HUDEP-2 (cell line): ENCODE results near the gene LRRFIP2.

Experiments used
- DNase-seq, 76 experiments: peaks; one replicate each; lab custom pipeline; 2025; ENCODE audit not compliant: unreplicated experiment in 76 of 76; lab: John Stamatoyannopoulos, UW

The LRRFIP2 gene

GRCh38 chr3:37194533-37194932 is 20.2 kb upstream of the LRRFIP2 start:
- no peak for DNase-seq

DNA sequence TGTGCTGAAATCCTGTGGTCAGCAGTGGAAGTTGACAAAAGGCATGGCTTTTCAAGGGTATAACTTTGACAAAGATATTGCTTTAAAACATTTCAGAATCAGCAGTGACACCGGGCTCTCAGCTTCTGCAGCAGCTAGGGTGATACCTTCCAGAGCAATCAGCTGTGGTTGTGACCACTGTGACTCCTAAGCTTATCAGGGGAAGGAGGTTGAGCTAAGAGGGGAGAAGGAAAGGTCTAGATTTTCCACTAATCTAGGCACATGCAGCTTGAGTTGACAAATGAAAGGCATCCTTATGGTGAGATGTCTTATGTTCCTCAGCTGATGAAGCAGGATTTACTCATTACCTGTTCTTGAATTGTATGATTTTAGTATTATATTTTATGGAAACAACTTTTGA is 16.3 kb upstream of the LRRFIP2 start:
- DNase-seq, result peak in 1 of 76 experiments; percentile 18

GRCh38 chr3:37189109-37189508 is 14.7 kb upstream of the LRRFIP2 start:
- no peak for DNase-seq

DNA sequence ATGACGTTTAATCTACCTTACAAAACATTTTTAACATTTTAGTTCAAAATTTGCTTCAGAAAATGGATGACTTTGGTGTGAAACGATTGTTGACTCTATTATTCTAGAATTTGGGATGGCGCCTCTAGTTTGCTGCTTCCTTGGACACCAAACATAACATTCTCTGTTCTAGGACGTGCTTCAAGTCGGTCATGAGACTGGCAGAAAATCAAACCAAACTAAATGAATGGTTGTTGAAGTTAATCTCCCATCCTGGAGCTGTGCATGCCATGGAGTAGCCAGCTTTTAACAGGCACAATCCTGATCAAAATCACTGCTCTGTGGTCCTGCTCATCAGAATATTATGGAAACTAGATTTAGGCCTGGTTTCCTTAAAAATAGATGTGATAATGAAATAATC is 9.6 kb upstream of the LRRFIP2 start:
- no peak for DNase-seq

GRCh38 chr3:37183375-37183831 is 9.0 kb upstream of the LRRFIP2 start:
- DNase-seq, result no peak

DNA sequence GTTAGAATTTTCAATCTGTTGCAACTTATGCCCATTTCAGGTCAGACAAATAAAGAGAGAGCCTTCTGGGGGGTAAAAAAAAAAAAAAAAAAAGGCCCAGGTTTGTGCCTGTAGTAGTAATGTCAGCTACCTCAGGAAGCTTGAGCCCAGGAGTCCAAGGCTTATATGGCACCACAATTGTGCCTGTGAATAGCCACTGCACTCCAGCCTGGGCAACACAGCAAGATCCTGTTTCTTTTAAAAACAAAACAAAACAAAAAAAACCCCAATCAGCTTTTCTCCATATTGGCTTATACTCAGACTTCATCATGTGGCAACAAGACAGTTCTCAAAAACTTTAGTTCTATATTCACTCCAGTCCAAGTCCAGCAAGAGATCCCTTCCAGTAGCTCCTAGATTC is 8.4 kb upstream of the LRRFIP2 start:
- DNase-seq, result no peak

- no peak for DNase-seq
These were observed 7.4 kb upstream of the LRRFIP2 start for GRCh38 chr3:37181756-37182155.

- DNase-seq, result no peak
These were observed 5.0 kb upstream of the LRRFIP2 start for GRCh38 chr3:37179144-37179967.

GRCh38 chr3:37173806-37174205 is 576 bp downstream of the LRRFIP2 start:
- no peak for DNase-seq

DNA sequence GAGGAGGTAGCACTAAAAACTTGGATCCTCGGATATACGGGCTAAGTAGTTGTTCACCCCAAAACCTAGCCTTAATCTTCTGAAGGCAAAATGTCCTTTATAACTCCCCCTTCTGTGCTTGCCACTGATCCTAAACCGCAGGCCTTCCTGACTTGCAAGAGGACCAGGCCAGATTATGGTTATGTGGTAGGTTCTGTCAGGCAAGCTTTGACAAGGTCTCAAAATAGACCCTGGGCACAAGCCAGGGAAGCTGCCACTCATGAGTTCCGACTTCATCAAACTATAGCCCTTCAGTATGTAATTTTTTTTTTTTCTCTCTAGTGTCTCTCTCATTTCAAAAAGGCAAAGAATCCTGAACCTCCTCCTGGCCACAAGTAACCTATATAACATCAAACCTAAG is 3.2 kb downstream of the LRRFIP2 start:
- peak in 11 of 76 experiments; percentile 2 to 27 (median 17) for DNase-seq

GRCh38 chr3:37170513-37170912 is 3.9 kb downstream of the LRRFIP2 start:
- DNase-seq, result no peak

DNA sequence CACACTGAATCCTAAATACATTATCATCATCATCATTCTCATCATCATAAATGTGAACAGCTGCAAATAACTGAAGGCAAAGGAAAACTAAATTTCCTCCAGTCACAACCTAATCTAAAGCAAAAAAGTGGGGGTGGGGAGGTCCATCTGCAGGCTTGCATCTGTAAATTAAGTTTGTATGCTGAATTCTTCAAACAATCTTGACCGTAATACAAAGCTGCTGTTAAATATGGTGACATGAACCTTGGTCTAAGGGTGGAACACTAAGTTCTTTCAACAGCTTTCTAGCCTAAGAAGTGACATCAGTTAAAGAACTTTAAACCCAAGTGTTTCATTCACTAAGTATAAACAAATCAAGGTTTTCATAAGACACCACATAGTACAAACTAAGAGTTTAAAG is 4.3 kb downstream of the LRRFIP2 start:
- DNase-seq, result no peak

- no peak for DNase-seq
These were observed 5.5 kb downstream of the LRRFIP2 start for GRCh38 chr3:37168896-37169295.

DNA sequence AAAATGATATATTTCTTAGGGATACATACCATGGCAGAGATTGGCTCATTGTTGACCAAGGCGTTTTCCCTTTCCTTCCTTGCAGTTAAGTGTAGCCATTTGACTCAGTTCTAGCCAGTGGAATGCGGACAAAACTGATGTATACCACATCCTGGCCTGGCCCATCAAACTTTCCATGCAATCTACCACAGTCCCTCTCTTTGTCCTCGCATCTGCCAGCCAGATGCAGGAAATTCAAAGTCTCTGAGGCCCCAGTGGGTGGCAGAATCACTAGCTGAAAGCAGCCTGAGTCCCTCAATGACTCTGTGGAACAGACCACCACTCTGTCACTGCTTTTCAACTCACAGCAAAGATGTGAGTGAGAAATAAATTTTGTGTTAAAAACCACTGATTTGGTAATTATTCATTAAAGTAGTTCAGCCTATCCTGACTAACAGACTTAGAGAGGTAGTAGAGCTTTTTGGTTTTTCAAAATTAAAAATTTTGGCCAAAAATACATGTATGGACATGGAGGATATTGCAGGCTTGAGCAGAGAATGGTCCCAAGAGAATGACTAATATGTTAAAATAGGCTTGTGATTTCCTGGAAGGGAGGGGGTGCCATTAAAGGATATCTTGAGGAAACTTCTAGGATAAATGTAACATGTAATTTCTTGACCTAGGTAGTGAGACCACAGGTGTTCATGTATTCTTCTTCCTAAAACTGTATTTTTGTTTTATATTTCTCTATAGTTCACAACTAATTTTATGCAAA is 10.9 kb downstream of the LRRFIP2 start:
- DNase-seq, result no peak

DNA sequence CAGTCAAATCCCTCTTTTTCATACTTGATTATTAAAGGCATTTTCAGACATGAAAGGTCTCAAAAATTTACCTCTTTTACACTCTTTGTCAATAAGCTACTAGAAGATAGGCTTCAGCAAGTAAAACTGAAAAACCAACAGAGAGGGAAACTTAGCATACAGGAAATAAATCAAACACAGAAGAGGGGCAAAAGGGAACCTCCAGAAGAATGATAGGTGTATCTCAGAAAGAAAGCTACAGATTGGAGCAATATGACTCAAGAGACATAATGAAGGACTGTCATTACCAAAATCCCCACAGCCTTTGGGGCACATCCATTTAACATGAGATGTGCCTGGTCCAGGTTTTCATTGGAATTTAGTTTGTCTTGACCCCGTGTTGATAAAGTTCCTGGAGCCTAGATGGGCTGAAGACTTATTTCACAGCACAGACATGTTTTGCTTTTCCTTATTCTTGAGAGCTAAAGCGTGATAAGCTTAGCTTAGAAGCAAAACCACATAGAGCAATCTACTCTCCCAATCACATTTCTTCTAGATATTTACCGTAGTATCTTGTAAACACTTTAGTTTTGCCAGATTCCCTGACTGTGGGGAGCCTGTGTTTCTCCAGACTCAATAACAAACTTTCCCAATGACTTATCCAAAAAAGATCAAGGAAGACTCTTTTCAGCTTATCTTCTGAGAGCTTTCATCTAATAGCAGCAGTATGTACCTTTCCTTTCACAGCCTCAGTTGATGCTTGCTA is 11.7 kb downstream of the LRRFIP2 start:
- DNase-seq, result no peak

GRCh38 chr3:37161351-37161750 is 13.0 kb downstream of the LRRFIP2 start:
- DNase-seq, result no peak

- no peak for DNase-seq
These were observed 18.6 kb downstream of the LRRFIP2 start for GRCh38 chr3:37155782-37156181.

GRCh38 chr3:37154668-37155314 is 19.6 kb downstream of the LRRFIP2 start:
- no peak for DNase-seq

DNA sequence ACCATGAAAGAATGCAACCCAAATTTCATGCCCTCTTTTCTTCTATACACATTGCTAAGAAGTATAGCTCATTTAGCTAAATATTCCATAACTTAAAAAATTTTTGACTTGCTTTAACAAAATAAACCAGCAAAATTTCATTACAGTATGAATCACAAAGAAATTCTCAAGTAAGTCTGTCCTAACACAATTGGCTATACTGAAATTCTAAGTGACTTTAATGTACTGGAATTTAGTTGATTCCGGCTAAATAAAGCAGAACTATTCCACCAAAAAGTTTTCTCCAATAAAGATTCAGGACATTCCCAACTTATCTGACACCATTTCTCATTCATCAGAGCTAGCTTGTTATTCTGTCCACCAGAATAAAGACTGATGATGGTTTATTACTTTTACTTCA is 23.8 kb downstream of the LRRFIP2 start:
- no peak for DNase-seq

DNA sequence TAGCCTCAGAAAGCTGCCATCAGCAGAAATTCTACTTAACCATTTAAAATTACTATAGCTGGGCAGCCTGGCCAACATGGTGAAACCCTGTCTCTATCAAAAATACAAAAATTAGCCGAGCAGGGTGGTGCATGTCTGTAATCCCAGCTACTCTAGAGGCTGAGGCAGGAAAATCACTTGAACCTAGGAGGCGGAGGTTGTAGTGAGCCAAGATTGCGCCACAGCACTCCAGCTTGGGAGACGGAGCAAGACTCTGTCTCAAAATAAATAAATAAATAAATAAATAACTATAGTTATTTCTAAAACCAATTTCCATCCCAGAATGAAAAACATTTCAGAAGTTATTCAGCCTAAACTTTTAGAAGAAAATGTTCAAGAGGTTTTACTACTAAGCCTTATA is 25.1 kb downstream of the LRRFIP2 start:
- DNase-seq, result no peak

DNA sequence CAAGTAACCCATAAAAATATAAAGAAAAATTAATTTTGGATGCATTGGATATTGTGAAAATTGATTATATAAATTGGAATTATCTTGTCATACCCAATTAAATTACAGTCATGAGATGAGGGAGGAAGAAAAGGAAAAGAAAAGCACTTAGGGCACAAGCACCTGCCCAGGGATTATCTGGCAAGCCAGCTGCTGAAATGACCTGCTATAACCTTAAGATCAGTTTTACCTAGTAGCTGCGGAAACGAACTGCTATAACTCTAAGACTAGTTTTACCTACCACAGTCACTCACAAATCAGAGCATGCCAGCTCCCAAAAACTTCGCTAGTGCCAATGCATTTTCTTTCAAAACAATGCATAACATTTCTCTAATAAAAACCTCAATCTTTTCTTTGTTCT is 26.2 kb downstream of the LRRFIP2 start:
- DNase-seq, result no peak
